ENCODE results near the gene MRGPRF.
"Not testable (repeated sequence)": the region's sequence is repeated elsewhere in the genome, so short reads cannot be mapped to it uniquely, and the experiment has no call there.

The MRGPRF gene

GRCh38 chr11:69004411-69005182 is 8.4 kb downstream of the MRGPRF start:
- no peak for DNase-seq (ENCODE audit: extremely low read depth in 1 of 2, low read depth in 1 of 2)

- no peak for DNase-seq (ENCODE audit: extremely low read depth in 1 of 2, low read depth in 1 of 2)
Measured at GRCh38 chr11:69003866-69004367, 9.1 kb downstream of the MRGPRF start.

- DNase-seq (ENCODE audit: extremely low read depth in 1 of 2, low read depth in 1 of 2), result no peak
Measured at GRCh38 chr11:69003301-69003865, 9.7 kb downstream of the MRGPRF start.

GRCh38 chr11:69002570-69003231 is 10.3 kb downstream of the MRGPRF start:
- no peak for DNase-seq (ENCODE audit: extremely low read depth in 1 of 2, low read depth in 1 of 2)

GRCh38 chr11:69002110-69002569 is 10.9 kb downstream of the MRGPRF start:
- no peak for DNase-seq (ENCODE audit: extremely low read depth in 1 of 2, low read depth in 1 of 2)

- no peak for DNase-seq (ENCODE audit: extremely low read depth in 1 of 2, low read depth in 1 of 2)
Measured at GRCh38 chr11:69001243-69002081, 11.6 kb downstream of the MRGPRF start.

- no peak for DNase-seq (ENCODE audit: extremely low read depth in 1 of 2, low read depth in 1 of 2)
Measured at GRCh38 chr11:69000831-69001242, 12.2 kb downstream of the MRGPRF start.

- no peak for DNase-seq (ENCODE audit: extremely low read depth in 1 of 2, low read depth in 1 of 2)
Measured at GRCh38 chr11:69000391-69000790, 12.7 kb downstream of the MRGPRF start.

GRCh38 chr11:68999748-69000355 is 13.2 kb downstream of the MRGPRF start:
- not testable (repeated sequence) for DNase-seq (ENCODE audit: extremely low read depth in 1 of 2, low read depth in 1 of 2)

GRCh38 chr11:68999093-68999747 is 13.8 kb downstream of the MRGPRF start:
- no peak for DNase-seq (ENCODE audit: extremely low read depth in 1 of 2, low read depth in 1 of 2)

- DNase-seq (ENCODE audit: extremely low read depth in 1 of 2, low read depth in 1 of 2), result no peak
Measured at GRCh38 chr11:68998390-68998911, 14.6 kb downstream of the MRGPRF start.

- DNase-seq (ENCODE audit: extremely low read depth in 1 of 2, low read depth in 1 of 2), result no peak
Measured at GRCh38 chr11:68997995-68998348, 15.1 kb downstream of the MRGPRF start.

GRCh38 chr11:68997124-68997994 is 15.7 kb downstream of the MRGPRF start:
- DNase-seq (ENCODE audit: extremely low read depth in 1 of 2, low read depth in 1 of 2), result no peak

- no peak for DNase-seq (ENCODE audit: extremely low read depth in 1 of 2, low read depth in 1 of 2)
Measured at GRCh38 chr11:68996376-68997123, 16.5 kb downstream of the MRGPRF start.

- no peak for DNase-seq (ENCODE audit: extremely low read depth in 1 of 2, low read depth in 1 of 2)
Measured at GRCh38 chr11:68994894-68995285, 18.2 kb downstream of the MRGPRF start.

GRCh38 chr11:68994161-68994893 is 18.7 kb downstream of the MRGPRF start:
- no peak for DNase-seq (ENCODE audit: extremely low read depth in 1 of 2, low read depth in 1 of 2)

GRCh38 chr11:68993546-68993945 is 19.5 kb downstream of the MRGPRF start:
- DNase-seq (ENCODE audit: extremely low read depth in 1 of 2, low read depth in 1 of 2), result no peak
